CD4-positive, alpha-beta T cell treated with Interferon alpha-2 for 1 hour (primary cell): ENCODE results near the gene SLU7.

ENCODE experiments used
- DNase-seq, 2 donors: peaks; one replicate each; pipeline ENCODE4 v3.0.0-alpha.2; 2020 to 2022

Gene SLU7

GRCh38 chr5:160363660-160364395 is 55.1 kb downstream of the SLU7 start:
- DNase-seq, result no peak

- DNase-seq, result no peak
Measured at GRCh38 chr5:160363211-160363610, 55.7 kb downstream of the SLU7 start.

GRCh38 chr5:160361624-160362228 is 57.2 kb downstream of the SLU7 start:
- DNase-seq, result no peak

GRCh38 chr5:160360310-160360709 is 58.6 kb downstream of the SLU7 start:
- no peak for DNase-seq

GRCh38 chr5:160359816-160360215 is 59.1 kb downstream of the SLU7 start:
- DNase-seq, result no peak

- DNase-seq, result no peak
Measured at GRCh38 chr5:160359242-160359641, 59.6 kb downstream of the SLU7 start.

GRCh38 chr5:160357861-160358411 is 60.9 kb downstream of the SLU7 start:
- DNase-seq, result no peak

GRCh38 chr5:160357394-160357793 is 61.5 kb downstream of the SLU7 start:
- DNase-seq, result no peak

- DNase-seq, result no peak
Measured at GRCh38 chr5:160356550-160357347, 62.1 kb downstream of the SLU7 start.

GRCh38 chr5:160354666-160355065 is 64.2 kb downstream of the SLU7 start:
- DNase-seq, result no peak

- DNase-seq, result no peak
Measured at GRCh38 chr5:160353379-160353778, 65.5 kb downstream of the SLU7 start.

- DNase-seq, result no peak
Measured at GRCh38 chr5:160352308-160352707, 66.6 kb downstream of the SLU7 start.
